Liver (tissue), 9 donors: ENCODE results near the gene KLF1. TPM values are rescaled to one million over a fixed set of nuclear protein-coding genes. Genes with fewer than 3 reads are reported as not detected.
A peak's percentile ranks its signal among the peaks of the same experiment; 100 is the strongest.

ENCODE experiments used
- DNase-seq: peaks from one replicate; pipeline ENCODE4 v3.0.0-alpha.2; 2017; ENCODE audit warnings: low spot score
- H3K27ac ChIP-seq, 2 donors: one replicate each; pipeline ENCODE4 v1.7.0; 2013; ENCODE audit warnings: inconsistent platforms in 2 of 2, low read length in 2 of 2, control low read depth in 1 of 2, low read depth in 1 of 2, mild to moderate bottlenecking in 1 of 2
- H3K27me3 ChIP-seq, 4 donors: one replicate each; pipeline versions ENCODE4 v1.6.1 to v1.7.0; 2013; ENCODE audit warnings: low read length in 3 of 4, inconsistent platforms in 1 of 4, mild to moderate bottlenecking in 1 of 4, moderate library complexity in 1 of 4; ENCODE audit not compliant: control insufficient read depth in 4 of 4, insufficient read depth in 4 of 4
- H3K36me3 ChIP-seq, 4 donors: one replicate each; pipeline versions ENCODE4 v1.6.1 to v1.7.0; 2013; ENCODE audit warnings: low read length in 3 of 4, mild to moderate bottlenecking in 3 of 4, low read depth in 1 of 4, moderate library complexity in 1 of 4; ENCODE audit not compliant: control insufficient read depth in 4 of 4, insufficient read depth in 3 of 4
- H3K4me1 ChIP-seq, 4 donors: one replicate each; pipeline versions ENCODE4 v1.6.1 to v1.7.0; 2013; ENCODE audit warnings: low read length in 3 of 4, mild to moderate bottlenecking in 3 of 4, moderate library complexity in 1 of 4; ENCODE audit not compliant: control insufficient read depth in 4 of 4, insufficient read depth in 4 of 4
- H3K4me3 ChIP-seq, 3 donors: one replicate each; pipeline versions ENCODE4 v1.6.1 to v1.7.0; 2013; ENCODE audit warnings: low read length in 3 of 3, control low read depth in 1 of 3, low read depth in 1 of 3, mild to moderate bottlenecking in 1 of 3
- H3K9ac ChIP-seq, 2 donors: one replicate each; pipeline ENCODE4 v1.7.0; 2013; ENCODE audit warnings: low read length in 2 of 2, mild to moderate bottlenecking in 2 of 2, moderate library complexity in 2 of 2, control low read depth in 1 of 2, low read depth in 1 of 2
- H3K9me3 ChIP-seq, 4 donors: one replicate each; pipeline versions ENCODE4 v1.6.1 to v1.7.0; 2013; ENCODE audit warnings: low read length in 3 of 4; ENCODE audit not compliant: control insufficient read depth in 4 of 4
- EGR1 ChIP-seq, 2 donors: IDR thresholded peaks; 2 replicates each; pipeline ENCODE4 v1.6.1; 2016 to 2018; ENCODE audit warnings: antibody characterized with exemption in 2 of 2, low read depth in 2 of 2
- FOXA2 ChIP-seq: IDR thresholded peaks from 2 replicates; pipeline ENCODE4 v1.6.1; 2016; ENCODE audit warnings: antibody characterized with exemption
- GABPA ChIP-seq, 2 donors: IDR thresholded peaks in 1 of 2; conservative IDR thresholded peaks in 1 of 2; 2 replicates each; pipeline ENCODE4 v1.6.1; 2016; ENCODE audit warnings: antibody characterized with exemption in 2 of 2, mild to moderate bottlenecking in 1 of 2, moderate library complexity in 1 of 2
- HNF4A ChIP-seq, 2 donors: conservative IDR thresholded peaks; 2 replicates each; pipeline ENCODE4 v1.6.1; 2016; ENCODE audit warnings: antibody characterized with exemption in 2 of 2, mild to moderate bottlenecking in 2 of 2
- HNF4G ChIP-seq: IDR thresholded peaks from 2 replicates; pipeline ENCODE4 v1.6.1; 2016; ENCODE audit warnings: antibody characterized with exemption
- JUND ChIP-seq, 2 donors: IDR thresholded peaks; 2 replicates each; pipeline ENCODE4 v1.6.1; 2016; ENCODE audit warnings: antibody characterized with exemption in 2 of 2
- NR2F2 ChIP-seq: IDR thresholded peaks from 2 replicates; pipeline ENCODE4 v1.6.1; 2016; ENCODE audit warnings: antibody characterized with exemption
- RAD21 ChIP-seq, 2 donors: IDR thresholded peaks; 2 replicates each; pipeline ENCODE4 v1.6.1; 2016; ENCODE audit warnings: antibody characterized with exemption in 2 of 2, mild to moderate bottlenecking in 2 of 2
- RXRA ChIP-seq, 2 donors: IDR thresholded peaks; 2 replicates each; pipeline ENCODE4 v1.6.1; 2017 to 2018; ENCODE audit warnings: antibody characterized with exemption in 2 of 2, mild to moderate bottlenecking in 1 of 2
- SP1 ChIP-seq: IDR thresholded peaks from 2 replicates; pipeline ENCODE4 v1.6.1; 2018; ENCODE audit warnings: antibody characterized with exemption, mild to moderate bottlenecking
- TAF1 ChIP-seq: conservative IDR thresholded peaks from 2 replicates; pipeline ENCODE4 v1.6.1; 2016; ENCODE audit warnings: antibody characterized with exemption, mild to moderate bottlenecking
- YY1 ChIP-seq: IDR thresholded peaks from 2 replicates; pipeline ENCODE4 v1.6.1; 2016; ENCODE audit warnings: antibody characterized with exemption, mild to moderate bottlenecking
- WGBS: extraction: QIAGEN DNeasy Blood & Tissue Kit; methylation state at CpG from one replicate; pipeline ENCODE4 v1.1.7; 2013; 5-methylcytosine and 5-hydroxymethylcytosine counted together
- polyA plus RNA-seq, 2 donors: library from polyadenylated mRNA; stranded (reverse) in 1 of 2; unstranded in 1 of 2; fragments of 200-250 nt in 1 of 2; fragments of >200 nt in 1 of 2; fragmentation: Nextera tagmentation in 1 of 2; extraction: Ambion mirVana in 1 of 2; gene quantifications; one replicate each; pipeline versions ENCODE4 v1.2.1 to v1.2.3, GENCODE V29; 2013 to 2015
- total RNA-seq, 2 donors: library from RNA; depleted of rRNA; stranded (reverse); fragments of >200 nt; gene quantifications; one replicate each; pipeline ENCODE4 v1.2.3, GENCODE V29; 2014
- TF ChIP-seq, protein P1 (sequence below): IDR thresholded peaks from 2 replicates; pipeline ENCODE4 v1.6.1; 2016; ENCODE audit warnings: antibody characterized with exemption
- TF ChIP-seq, protein P2 (sequence below): IDR thresholded peaks from 2 replicates; pipeline ENCODE4 v1.6.1; 2016; ENCODE audit warnings: antibody characterized with exemption, mild to moderate bottlenecking
- TF ChIP-seq, protein P3 (sequence below): IDR thresholded peaks from 2 replicates; pipeline ENCODE4 v1.6.1; 2016; ENCODE audit warnings: antibody characterized with exemption
- TF ChIP-seq, protein P4 (sequence below): IDR thresholded peaks from 2 replicates; pipeline ENCODE4 v1.6.1; 2016; ENCODE audit warnings: antibody characterized with exemption
- donor health status: healthy.
- donor health status: healthy.
- donor health status: healthy.
- donor health status: healthy.
- donor health status: healthy.

The KLF1 gene
- total and polyA plus RNA-seq, 4 donors = 234 TPM; not detected in 3

DNA sequence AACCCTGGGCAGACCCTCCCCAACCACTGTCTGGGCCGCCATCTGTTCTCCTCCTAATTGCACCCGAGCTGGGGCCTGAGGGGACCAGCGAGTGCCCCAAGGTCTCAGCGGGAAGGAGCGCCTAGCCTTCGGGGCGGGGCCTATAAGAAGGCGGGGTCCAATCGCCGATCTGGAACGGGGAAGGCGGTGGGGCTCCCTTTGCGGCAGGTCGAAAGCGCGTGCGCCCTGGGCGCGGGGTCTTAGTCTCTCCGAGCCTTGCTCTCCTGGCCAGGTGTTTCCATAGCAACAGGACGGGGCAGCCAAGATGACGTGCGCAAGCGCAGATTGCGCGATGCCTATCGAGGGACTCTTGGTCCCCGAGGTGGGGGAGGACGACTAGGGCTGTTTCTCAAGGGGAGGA, 45.9 kb downstream of the KLF1 start:
- H3K36me3 ChIP-seq = no peaks in the 10 kb centered on the region
- WGBS = 7% methylated on average over 29 of the region's 29 CpGs
- H3K27me3 ChIP-seq = peaks cover 0 to 20% (median 9%) of the 10 kb centered on the region in 4 donors
- TF ChIP-seq SP1 = no peak
- no peak for TF ChIP-seq HNF4G
- H3K4me3 ChIP-seq = no peak overlapping the region
- no peak overlapping the region for H3K9ac ChIP-seq
- no peak overlapping the region for H3K27ac ChIP-seq
- H3K4me1 ChIP-seq = peaks cover 0 to 6% (median 2%) of the 10 kb centered on the region in 4 donors
- no peaks in the 10 kb centered on the region for H3K9me3 ChIP-seq
- peak; percentile 65 for DNase-seq

DNA sequence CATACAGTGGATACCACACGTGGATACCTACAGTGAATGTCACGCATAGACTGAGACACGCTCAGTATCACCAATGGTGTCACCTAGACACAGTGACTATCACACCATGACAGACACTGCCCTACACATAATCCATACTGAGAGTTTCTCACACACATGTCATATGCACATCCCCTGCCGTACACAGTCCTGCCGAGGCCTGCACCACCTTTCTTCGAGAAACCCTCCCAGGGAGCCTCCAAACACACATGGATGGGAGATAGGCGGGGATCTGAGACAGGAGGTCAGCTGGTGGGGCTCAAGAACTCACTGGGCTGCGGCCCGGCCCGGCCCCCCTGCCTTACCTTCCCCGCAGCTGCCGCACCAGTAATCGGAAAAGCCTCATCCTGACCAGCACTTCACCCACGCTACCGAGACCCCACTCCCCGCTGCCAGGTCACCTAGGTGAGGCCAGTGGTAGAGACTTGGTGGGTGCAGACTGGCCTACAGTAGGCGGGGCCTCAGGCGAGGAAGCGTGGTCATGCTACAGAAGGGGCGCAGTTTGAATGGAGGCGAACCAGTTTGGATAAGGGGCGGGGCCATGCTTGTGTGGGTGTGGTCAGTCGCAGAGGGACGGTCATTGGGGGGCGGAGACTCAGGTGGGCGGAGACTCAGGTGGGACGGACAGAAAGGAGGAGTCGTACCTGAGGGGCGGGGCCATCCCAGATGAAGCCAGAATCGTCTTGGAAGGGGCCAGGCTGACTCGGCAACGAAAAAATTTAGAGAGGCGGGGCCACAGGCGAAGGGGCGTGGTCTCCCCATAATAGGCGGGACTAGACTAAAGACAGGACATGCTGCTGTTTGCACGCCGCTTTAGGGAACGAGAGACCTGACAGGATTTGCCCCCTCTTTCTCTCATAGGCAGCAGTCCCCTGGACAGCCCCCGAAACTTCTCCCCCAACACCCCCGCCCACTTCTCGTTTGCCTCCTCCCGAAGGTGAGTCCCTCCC, 46.6 kb downstream of the KLF1 start:
- 26% methylated on average over 43 of the region's 43 CpGs for WGBS
- TF ChIP-seq, protein P1, sequence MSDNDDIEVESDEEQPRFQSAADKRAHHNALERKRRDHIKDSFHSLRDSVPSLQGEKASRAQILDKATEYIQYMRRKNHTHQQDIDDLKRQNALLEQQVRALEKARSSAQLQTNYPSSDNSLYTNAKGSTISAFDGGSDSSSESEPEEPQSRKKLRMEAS = no peak
- TF ChIP-seq, protein P2, sequence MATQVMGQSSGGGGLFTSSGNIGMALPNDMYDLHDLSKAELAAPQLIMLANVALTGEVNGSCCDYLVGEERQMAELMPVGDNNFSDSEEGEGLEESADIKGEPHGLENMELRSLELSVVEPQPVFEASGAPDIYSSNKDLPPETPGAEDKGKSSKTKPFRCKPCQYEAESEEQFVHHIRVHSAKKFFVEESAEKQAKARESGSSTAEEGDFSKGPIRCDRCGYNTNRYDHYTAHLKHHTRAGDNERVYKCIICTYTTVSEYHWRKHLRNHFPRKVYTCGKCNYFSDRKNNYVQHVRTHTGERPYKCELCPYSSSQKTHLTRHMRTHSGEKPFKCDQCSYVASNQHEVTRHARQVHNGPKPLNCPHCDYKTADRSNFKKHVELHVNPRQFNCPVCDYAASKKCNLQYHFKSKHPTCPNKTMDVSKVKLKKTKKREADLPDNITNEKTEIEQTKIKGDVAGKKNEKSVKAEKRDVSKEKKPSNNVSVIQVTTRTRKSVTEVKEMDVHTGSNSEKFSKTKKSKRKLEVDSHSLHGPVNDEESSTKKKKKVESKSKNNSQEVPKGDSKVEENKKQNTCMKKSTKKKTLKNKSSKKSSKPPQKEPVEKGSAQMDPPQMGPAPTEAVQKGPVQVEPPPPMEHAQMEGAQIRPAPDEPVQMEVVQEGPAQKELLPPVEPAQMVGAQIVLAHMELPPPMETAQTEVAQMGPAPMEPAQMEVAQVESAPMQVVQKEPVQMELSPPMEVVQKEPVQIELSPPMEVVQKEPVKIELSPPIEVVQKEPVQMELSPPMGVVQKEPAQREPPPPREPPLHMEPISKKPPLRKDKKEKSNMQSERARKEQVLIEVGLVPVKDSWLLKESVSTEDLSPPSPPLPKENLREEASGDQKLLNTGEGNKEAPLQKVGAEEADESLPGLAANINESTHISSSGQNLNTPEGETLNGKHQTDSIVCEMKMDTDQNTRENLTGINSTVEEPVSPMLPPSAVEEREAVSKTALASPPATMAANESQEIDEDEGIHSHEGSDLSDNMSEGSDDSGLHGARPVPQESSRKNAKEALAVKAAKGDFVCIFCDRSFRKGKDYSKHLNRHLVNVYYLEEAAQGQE = no peak
- TF ChIP-seq, protein P3, sequence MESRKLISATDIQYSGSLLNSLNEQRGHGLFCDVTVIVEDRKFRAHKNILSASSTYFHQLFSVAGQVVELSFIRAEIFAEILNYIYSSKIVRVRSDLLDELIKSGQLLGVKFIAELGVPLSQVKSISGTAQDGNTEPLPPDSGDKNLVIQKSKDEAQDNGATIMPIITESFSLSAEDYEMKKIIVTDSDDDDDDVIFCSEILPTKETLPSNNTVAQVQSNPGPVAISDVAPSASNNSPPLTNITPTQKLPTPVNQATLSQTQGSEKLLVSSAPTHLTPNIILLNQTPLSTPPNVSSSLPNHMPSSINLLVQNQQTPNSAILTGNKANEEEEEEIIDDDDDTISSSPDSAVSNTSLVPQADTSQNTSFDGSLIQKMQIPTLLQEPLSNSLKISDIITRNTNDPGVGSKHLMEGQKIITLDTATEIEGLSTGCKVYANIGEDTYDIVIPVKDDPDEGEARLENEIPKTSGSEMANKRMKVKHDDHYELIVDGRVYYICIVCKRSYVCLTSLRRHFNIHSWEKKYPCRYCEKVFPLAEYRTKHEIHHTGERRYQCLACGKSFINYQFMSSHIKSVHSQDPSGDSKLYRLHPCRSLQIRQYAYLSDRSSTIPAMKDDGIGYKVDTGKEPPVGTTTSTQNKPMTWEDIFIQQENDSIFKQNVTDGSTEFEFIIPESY = no peak
- TF ChIP-seq RAD21 (IDR thresholded peaks at IDR 0.05) (no peak), NR2F2 (no peak), JUND (IDR thresholded peaks at IDR 0.05) (no peak), HNF4A (conservative IDR thresholded peaks at IDR 0.05) (no peak), GABPA (IDR thresholded peaks at IDR 0.05 in 1 of 2, conservative IDR thresholded peaks at IDR 0.05 in 1 of 2) (no peak), EGR1 (IDR thresholded peaks at IDR 0.05; ENCODE audit: low read depth in 2 of 2) (no peak), FOXA2 (no peak), TAF1 (no peak), HNF4G (no peak), RXRA (IDR thresholded peaks at IDR 0.05) (no peak), YY1 (no peak), SP1 (no peak)
- TF ChIP-seq, protein P4, sequence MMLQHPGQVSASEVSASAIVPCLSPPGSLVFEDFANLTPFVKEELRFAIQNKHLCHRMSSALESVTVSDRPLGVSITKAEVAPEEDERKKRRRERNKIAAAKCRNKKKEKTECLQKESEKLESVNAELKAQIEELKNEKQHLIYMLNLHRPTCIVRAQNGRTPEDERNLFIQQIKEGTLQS = no peak
- no peak overlapping the region for H3K9ac ChIP-seq
- H3K36me3 ChIP-seq = no peaks in the 10 kb centered on the region
- peaks cover 0 to 6% (median 3%) of the 10 kb centered on the region in 4 donors for H3K4me1 ChIP-seq
- H3K9me3 ChIP-seq = no peaks in the 10 kb centered on the region
- DNase-seq = peak; percentile 92
- H3K27ac ChIP-seq = no peak overlapping the region
- H3K27me3 ChIP-seq = peaks cover 0 to 20% (median 9%) of the 10 kb centered on the region in 4 donors
- H3K4me3 ChIP-seq = no peak overlapping the region
